Subcutaneous abdominal adipose tissue (tissue), 5 donors: ENCODE results near the gene PRKAR1B.

Source experiments
- H3K27ac ChIP-seq: one replicate; pipeline ENCODE4 v1.7.0; 2013; ENCODE audit warnings: low read depth, mild to moderate bottlenecking, inconsistent platforms, low read length, moderate library complexity
- H3K27me3 ChIP-seq, 5 donors: one replicate each; pipeline ENCODE4 v1.7.0; 2013; ENCODE audit warnings: low read length in 5 of 5, inconsistent platforms in 1 of 5; ENCODE audit not compliant: control insufficient read depth in 5 of 5, insufficient read depth in 4 of 5
- H3K36me3 ChIP-seq, 5 donors: one replicate each; pipeline ENCODE4 v1.7.0; 2013; ENCODE audit warnings: low read length in 5 of 5; ENCODE audit not compliant: control insufficient read depth in 5 of 5, insufficient read depth in 5 of 5
- H3K4me1 ChIP-seq, 5 donors: one replicate each; pipeline ENCODE4 v1.7.0; 2013; ENCODE audit warnings: low read length in 5 of 5, mild to moderate bottlenecking in 3 of 5, moderate library complexity in 1 of 5; ENCODE audit not compliant: control insufficient read depth in 5 of 5, insufficient read depth in 5 of 5
- H3K4me3 ChIP-seq, 5 donors: one replicate each; pipeline ENCODE4 v1.7.0; 2013; ENCODE audit warnings: low read length in 5 of 5, low read depth in 1 of 5
- H3K9ac ChIP-seq, 5 donors: one replicate each; pipeline ENCODE4 v1.7.0; 2013; ENCODE audit warnings: low read length in 5 of 5, mild to moderate bottlenecking in 4 of 5, moderate library complexity in 3 of 5
- H3K9me3 ChIP-seq, 5 donors: one replicate each; pipeline ENCODE4 v1.7.0; 2013; ENCODE audit warnings: low read length in 5 of 5; ENCODE audit not compliant: control insufficient read depth in 5 of 5
- donor health status: healthy.
- donor health status: healthy.
- donor health status: healthy.
- donor health status: healthy.
- donor health status: healthy.

The PRKAR1B gene

DNA sequence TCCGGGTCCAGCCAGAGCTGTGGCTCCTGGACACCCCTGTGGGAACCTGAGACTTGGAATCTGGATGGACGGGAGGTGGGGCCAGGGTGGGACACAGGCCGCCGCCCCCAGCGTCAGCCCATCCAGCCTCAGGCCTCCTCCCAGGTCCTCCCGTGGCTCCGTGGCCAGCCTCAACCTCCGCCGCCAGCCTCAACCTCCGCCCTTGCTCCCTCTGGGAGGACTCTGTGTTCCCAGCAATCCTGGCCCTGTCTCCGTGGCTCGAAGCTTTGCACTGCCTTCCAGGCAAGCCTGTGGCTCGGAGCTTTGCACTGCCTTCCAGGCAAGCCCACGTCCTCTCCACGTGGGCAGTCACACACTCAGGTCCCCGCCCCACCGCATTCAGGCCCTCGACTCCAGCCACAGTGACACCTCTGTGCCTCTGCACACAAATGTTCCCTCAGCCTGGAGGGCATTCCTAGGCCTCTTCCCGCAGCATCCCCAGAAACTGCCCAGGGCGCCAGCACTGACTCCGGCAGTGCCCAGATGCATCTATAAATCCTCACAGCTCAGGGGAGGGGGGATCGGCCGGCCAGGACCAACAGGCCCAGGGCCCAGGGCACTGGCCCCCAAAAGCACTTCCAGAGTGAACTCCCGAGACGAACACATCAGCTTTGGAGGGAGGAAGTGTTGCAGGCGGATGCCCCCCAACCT is 162.8 kb downstream of the PRKAR1B start:
- no peak overlapping the region for H3K9ac ChIP-seq
- H3K36me3 ChIP-seq: no peaks in the 10 kb centered on the region
- peaks cover 0 to 3% (median 0%) of the 10 kb centered on the region in 5 donors for H3K9me3 ChIP-seq
- H3K27ac ChIP-seq: no peak overlapping the region
- H3K4me3 ChIP-seq: no peak overlapping the region
- H3K4me1 ChIP-seq: peaks cover 0 to 16% (median 6%) of the 10 kb centered on the region in 5 donors
- H3K27me3 ChIP-seq: peaks cover 0 to 3% (median 0%) of the 10 kb centered on the region in 5 donors

DNA sequence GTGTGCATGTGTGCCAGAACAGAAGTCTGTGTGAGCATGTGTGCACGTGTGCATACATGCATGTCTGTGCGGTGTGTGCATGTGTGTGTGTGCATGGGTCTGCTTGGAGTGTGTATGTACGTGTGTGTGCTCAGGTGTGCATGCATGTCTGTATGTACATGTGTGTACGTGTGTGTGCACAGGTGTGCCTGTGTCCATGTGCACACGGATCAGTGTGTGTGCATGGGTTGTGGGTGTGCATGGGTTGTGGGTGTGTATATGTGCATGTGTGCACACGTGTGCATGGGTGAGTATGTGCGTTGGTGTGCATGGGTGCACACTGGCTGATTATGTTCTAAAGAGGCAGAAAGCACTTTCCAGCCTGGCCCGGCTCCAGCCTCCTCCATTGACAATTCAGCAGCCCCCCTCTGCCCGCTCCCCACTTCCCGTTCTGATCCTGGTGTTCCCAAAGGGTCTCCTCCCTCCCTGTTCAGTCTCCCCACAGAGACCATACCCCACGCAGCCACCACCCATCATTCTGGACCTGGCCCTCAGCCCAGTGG is 163.4 kb downstream of the PRKAR1B start:
- Histone ChIP-seq H3K4me1 (peaks cover 0 to 13% (median 6%) of the 10 kb centered on the region in 5 donors), H3K27me3 (peaks cover 0 to 3% (median 0%) of the 10 kb centered on the region in 5 donors), H3K27ac (no peak overlapping the region), H3K9ac (no peak overlapping the region), H3K36me3 (no peaks in the 10 kb centered on the region), H3K9me3 (peaks cover 0 to 3% (median 0%) of the 10 kb centered on the region in 5 donors), H3K4me3 (no peak overlapping the region)

DNA sequence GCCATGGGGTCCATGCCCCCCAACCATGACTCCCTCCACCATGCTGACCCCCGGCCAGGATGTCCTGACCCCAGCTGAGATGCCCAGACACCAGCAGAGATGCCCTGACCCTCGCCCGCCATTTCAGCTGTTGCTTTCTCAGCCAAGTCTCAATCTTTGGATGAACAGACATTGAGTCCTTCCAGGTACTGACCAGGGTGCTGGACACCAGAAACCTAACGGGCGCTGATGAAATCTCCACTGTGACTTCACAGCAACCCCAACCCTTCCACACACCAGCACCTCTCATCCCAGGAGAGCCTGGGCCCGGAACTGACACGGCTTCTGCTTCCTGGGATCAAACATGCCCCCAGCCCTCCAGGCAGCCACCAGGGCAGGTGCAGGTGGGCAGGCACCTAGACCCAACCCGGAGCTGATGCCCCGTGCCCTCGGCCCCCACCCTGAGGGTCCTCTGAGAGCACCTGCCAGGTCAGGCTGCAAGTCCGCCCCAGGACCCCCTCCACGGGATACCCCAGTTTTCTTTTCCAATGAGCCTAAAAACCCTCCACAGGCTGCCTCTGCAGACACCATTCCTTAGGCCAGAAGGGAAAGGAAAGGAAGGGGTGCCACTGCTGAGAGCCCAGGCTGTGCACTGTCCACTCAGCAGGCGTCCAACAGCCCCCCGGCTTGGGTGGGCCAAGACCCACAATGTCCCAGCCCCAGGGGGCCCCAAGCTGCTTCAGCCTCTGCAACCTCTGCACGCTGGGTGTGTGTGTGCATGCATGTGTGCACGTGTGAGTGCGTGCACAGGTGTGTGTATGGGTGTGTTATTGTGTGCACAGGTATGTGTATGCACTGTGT is 164.1 kb downstream of the PRKAR1B start:
- Histone ChIP-seq H3K36me3 (no peaks in the 10 kb centered on the region), H3K9me3 (peaks cover 0 to 3% (median 0%) of the 10 kb centered on the region in 5 donors), H3K4me3 (no peak overlapping the region), H3K9ac (no peak overlapping the region), H3K4me1 (peaks cover 0 to 6% (median under 1%) of the 10 kb centered on the region in 5 donors), H3K27ac (no peak overlapping the region), H3K27me3 (peaks cover 0 to 2% (median 0%) of the 10 kb centered on the region in 5 donors)

DNA sequence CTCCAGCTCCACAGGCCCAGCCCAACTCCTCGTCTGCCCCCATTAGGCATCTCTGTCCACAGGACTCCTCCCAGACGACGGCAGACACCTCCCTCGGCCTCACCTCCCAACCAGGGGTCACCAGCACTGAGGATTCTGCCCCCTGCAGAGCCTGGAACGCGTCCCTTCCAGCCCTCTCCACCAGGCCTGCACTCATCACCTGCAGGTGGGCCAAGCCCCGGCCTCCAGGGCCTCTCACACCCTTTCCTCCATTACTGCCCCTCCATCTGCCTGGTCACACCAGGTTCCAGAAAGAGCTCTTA is 164.8 kb downstream of the PRKAR1B start:
- H3K27ac ChIP-seq: no peak overlapping the region
- H3K9ac ChIP-seq: no peak overlapping the region
- H3K36me3 ChIP-seq: no peaks in the 10 kb centered on the region
- H3K27me3 ChIP-seq: peaks cover 0 to 2% (median 0%) of the 10 kb centered on the region in 5 donors
- peaks cover 0 to 2% (median under 1%) of the 10 kb centered on the region in 5 donors for H3K9me3 ChIP-seq
- H3K4me1 ChIP-seq: peaks cover 0 to 4% (median 0%) of the 10 kb centered on the region in 5 donors
- no peak overlapping the region for H3K4me3 ChIP-seq

DNA sequence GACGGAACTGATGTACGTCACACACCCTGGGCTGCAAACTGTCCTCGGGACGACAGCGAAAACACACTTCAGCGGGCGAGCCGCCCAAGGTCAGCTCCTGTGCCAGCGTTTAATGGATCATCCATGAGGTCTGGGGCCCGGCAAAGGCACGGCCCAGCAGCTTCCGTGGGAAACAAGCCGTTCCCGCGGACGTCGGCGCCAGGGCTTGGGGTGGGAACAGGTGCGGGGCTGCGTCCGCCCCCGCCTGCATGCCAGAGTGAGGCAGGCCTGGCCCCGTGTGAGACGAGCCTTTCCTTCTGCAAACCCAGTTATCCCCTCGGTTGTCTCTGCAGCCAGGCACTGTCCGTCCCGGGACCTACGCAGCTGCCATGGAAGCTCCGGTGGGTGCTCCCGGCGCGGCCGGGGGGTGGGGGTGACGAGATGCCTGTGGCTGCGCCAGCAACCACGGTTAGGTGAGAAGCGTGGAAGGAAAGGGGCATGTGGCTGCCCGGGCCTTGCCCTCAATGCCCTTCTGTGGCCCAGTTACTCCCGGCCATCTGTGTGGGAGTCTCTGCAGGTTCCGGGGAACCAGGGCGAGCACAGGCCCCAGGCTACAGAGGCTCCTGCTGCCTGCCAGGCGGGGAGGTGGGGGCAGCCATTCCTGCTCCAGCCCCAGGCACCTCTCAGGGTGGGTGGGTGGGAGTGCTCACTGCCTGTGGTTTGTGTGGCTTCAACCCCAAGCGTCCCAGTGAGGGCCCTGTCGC is 165.3 kb downstream of the PRKAR1B start:
- H3K27ac ChIP-seq: no peak overlapping the region

DNA sequence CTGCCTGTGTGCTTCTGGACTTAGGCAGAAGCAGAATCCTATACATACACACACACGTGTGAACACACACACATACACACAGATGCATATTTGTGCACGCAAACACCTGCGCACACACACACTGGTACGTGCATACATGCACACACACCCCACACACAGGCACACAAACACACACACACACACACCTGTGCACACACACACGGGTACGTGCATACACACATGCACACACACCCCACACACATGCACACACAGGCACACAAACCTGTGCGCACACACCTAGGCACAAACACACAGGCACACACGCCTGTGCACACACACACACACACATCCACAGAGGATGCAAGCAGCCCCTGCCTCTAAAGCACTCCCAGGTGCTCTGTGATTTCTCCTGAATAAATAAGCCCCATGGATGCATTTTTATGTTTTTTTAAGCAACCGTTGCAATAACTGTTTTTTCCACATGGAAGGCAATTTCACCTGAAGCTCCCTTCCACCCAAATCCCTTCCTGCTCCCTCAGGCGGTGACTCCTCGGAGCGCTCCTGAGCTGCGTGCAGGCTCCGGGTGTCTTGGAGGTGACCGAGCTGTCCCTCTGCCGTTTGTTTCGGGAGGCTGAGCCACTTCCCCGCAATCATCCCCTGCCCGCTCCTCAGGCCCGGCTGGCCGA is 166.0 kb downstream of the PRKAR1B start:
- Histone ChIP-seq H3K36me3 (no peaks in the 10 kb centered on the region), H3K4me3 (no peak overlapping the region), H3K27ac (no peak overlapping the region), H3K9me3 (peaks cover 0 to 5% (median 0%) of the 10 kb centered on the region in 5 donors), H3K9ac (no peak overlapping the region), H3K4me1 (peaks cover 0 to 4% (median 0%) of the 10 kb centered on the region in 5 donors), H3K27me3 (peaks cover 0 to 4% (median 0%) of the 10 kb centered on the region in 5 donors)

More for the DNA sequence above, 165.3 kb downstream of the PRKAR1B start:
- Histone ChIP-seq H3K9me3 (peaks cover 0 to 5% (median 0%) of the 10 kb centered on the region in 5 donors), H3K27me3 (peaks cover 0 to 2% (median 0%) of the 10 kb centered on the region in 5 donors), H3K36me3 (no peaks in the 10 kb centered on the region), H3K9ac (no peak overlapping the region), H3K4me1 (peaks cover 0 to 4% (median 0%) of the 10 kb centered on the region in 5 donors), H3K4me3 (no peak overlapping the region)

DNA sequence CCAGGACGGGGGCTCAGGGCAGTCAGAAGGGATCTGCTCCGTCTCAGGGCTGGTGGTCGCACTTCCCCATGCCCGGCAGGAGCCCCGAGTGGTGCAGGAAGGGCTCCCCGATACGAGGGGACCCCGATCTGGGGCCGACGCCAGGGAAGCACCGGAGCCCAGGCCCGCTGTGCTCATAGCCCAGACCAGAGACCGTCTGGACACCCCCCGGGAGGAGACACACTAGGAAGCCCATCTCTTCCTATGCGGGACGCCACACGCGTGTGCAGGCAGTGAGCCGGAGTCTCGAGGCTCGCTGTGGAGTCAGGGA is 167.7 kb downstream of the PRKAR1B start:
- Histone ChIP-seq H3K27ac (no peak overlapping the region), H3K9ac (no peak overlapping the region), H3K4me3 (no peak overlapping the region), H3K9me3 (peaks cover 0 to 5% (median 3%) of the 10 kb centered on the region in 5 donors), H3K27me3 (peaks cover 0 to 5% (median 0%) of the 10 kb centered on the region in 5 donors), H3K36me3 (no peaks in the 10 kb centered on the region), H3K4me1 (peaks cover 0 to 2% (median 0%) of the 10 kb centered on the region in 5 donors)

DNA sequence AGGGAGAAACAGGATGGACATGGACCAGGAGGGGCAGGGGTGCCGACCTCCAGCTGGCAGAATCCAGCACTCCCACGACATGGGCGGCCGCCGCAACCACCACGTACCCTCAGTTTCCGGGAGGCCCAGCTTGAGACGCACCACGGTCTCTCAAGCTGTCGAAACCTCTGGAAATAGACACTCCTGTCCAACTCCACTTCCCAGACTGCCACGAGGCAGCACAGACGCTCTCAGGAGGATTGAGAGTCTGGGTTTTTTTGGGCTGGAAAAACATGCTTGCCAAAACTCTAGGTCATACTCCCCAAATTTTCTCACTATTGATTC is 169.6 kb downstream of the PRKAR1B start:
- Histone ChIP-seq H3K36me3 (no peaks in the 10 kb centered on the region), H3K4me1 (no peaks in the 10 kb centered on the region), H3K4me3 (no peak overlapping the region), H3K9ac (no peak overlapping the region), H3K9me3 (peaks cover 0 to 5% (median 3%) of the 10 kb centered on the region in 5 donors), H3K27me3 (peaks cover 0 to 5% (median 2%) of the 10 kb centered on the region in 5 donors), H3K27ac (no peak overlapping the region)

DNA sequence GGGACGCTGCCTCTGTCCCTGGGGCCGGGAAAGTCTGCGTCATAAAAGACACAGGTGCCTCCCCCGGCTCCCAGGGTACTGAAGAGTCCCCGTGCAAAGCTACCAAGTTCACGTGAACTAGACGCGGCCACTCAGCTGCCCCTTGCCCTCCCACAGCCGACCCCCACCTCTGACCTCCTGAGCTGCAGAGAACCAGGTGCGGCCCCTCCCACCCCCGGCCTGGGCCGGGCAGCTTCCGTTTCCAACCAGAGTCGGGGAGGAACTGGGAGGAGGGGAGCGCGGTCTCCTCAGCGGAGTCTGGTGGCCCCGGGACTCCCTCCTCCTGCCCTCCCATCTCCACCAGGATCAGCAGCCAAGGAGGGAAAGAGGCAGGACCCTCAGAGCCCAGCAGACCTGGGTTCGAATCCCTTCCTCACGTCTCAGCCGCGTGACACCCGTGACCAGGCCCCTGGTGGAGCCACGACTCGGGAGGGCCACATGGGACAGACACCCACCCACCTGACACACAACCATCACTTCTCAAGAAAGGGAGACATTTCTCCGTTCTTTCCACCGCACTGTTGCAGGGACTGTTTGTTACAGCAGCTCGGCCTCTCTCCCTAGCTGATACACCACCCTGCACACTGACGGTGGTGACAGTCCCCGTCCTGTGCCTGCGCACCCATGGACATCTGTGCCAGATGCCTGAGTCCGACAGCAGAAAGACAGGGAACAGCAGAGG is 170.1 kb downstream of the PRKAR1B start:
- Histone ChIP-seq H3K9ac (no peak overlapping the region), H3K4me3 (no peak overlapping the region), H3K36me3 (no peaks in the 10 kb centered on the region), H3K9me3 (peaks cover 0 to 5% (median 3%) of the 10 kb centered on the region in 5 donors), H3K27me3 (peaks cover 0 to 5% (median 2%) of the 10 kb centered on the region in 5 donors), H3K4me1 (no peaks in the 10 kb centered on the region), H3K27ac (no peak overlapping the region)
